NCI-H82 (cell line): ENCODE results near the gene CFL1.

Source experiments
- DNase-seq: peaks from one replicate; lab custom pipeline; 2025; lab: John Stamatoyannopoulos, UW

Gene CFL1

GRCh38 chr11:65869643-65870306, 11.8 kb upstream of the CFL1 start:
- DNase-seq, result no peak

- DNase-seq, result no peak
Measured at GRCh38 chr11:65868907-65869306, 10.9 kb upstream of the CFL1 start.

GRCh38 chr11:65868076-65868667, 10.2 kb upstream of the CFL1 start:
- DNase-seq, result peak; percentile 51

GRCh38 chr11:65867284-65868071, 9.5 kb upstream of the CFL1 start:
- DNase-seq, result no peak

GRCh38 chr11:65866509-65867283, 8.7 kb upstream of the CFL1 start:
- DNase-seq, result no peak

- DNase-seq, result no peak
Measured at GRCh38 chr11:65865550-65866172, 7.7 kb upstream of the CFL1 start.

GRCh38 chr11:65864706-65865471, 6.9 kb upstream of the CFL1 start:
- no peak for DNase-seq

GRCh38 chr11:65863889-65864705, 6.1 kb upstream of the CFL1 start:
- DNase-seq, result no peak

GRCh38 chr11:65862941-65863888, 5.2 kb upstream of the CFL1 start:
- DNase-seq, result no peak

- no peak for DNase-seq
Measured at GRCh38 chr11:65862191-65862735, 4.3 kb upstream of the CFL1 start.

- DNase-seq, result no peak
Measured at GRCh38 chr11:65861533-65862183, 3.7 kb upstream of the CFL1 start.

GRCh38 chr11:65861165-65861505, 3.2 kb upstream of the CFL1 start:
- DNase-seq, result no peak

- peak; percentile 97 for DNase-seq
Measured at GRCh38 chr11:65860278-65861164, 2.5 kb upstream of the CFL1 start, which contains the start of gene MUS81. MUS81 (plus strand) TSS chr11:65860433; CDS start chr11:65860754, 321 bp downstream.

- DNase-seq, result no peak
Measured at GRCh38 chr11:65859812-65860277, 1.9 kb upstream of the CFL1 start.

- peak; percentile 100 for DNase-seq
Measured at GRCh38 chr11:65859095-65859811, 1.3 kb upstream of the CFL1 start.

- DNase-seq, result no peak
Measured at GRCh38 chr11:65858681-65859087, 704 bp upstream of the CFL1 start.

GRCh38 chr11:65857500-65857852, 504 bp downstream of the CFL1 start:
- DNase-seq, result no peak
